HL-60 (cell line): Measurements from ENCODE around the gene LIMS2.

Source experiments
- DNase-seq, 2 experiments: peaks; one replicate each; pipeline ENCODE4 v3.0.0-alpha.2; 2010 to 2020; ENCODE audit warnings: low read depth in 1 of 2, low spot score in 1 of 2
- H3K27ac ChIP-seq: fragments of 250-450 bp; sonication (Bioruptor Pico); replicated peaks from 2 replicates; pipeline ENCODE4 v1.5.1; 2020; ENCODE audit warnings: mild to moderate bottlenecking, moderate library complexity
- H3K27me3 ChIP-seq: fragments of 250-450 bp; sonication (Bioruptor Pico); 2 replicates; pipeline ENCODE4 v1.5.1; 2021; ENCODE audit warnings: mild to moderate bottlenecking, moderate library complexity; ENCODE audit not compliant: insufficient read depth, poor library complexity, severe bottlenecking
- H3K4me3 ChIP-seq: replicated peaks from 2 replicates; pipeline ENCODE4 v1.5.1; 2011; ENCODE audit warnings: mild to moderate bottlenecking, control low read depth, low read length; ENCODE audit not compliant: insufficient read depth
- CTCF ChIP-seq: IDR thresholded peaks from one replicate; pipeline ENCODE4 v1.5.1; 2011; ENCODE audit warnings: low read length, control low read depth, inconsistent platforms; ENCODE audit not compliant: insufficient read depth
- GABPA ChIP-seq: IDR thresholded peaks from 2 replicates; pipeline ENCODE4 v1.6.1; 2012; ENCODE audit warnings: low read depth
- POLR2AphosphoS5 ChIP-seq: IDR thresholded peaks from 2 replicates; pipeline ENCODE4 v1.6.1; 2012; ENCODE audit warnings: low read depth
- REST ChIP-seq: IDR thresholded peaks from 2 replicates; pipeline ENCODE4 v1.6.1; 2012; ENCODE audit warnings: low read depth; ENCODE audit not compliant: insufficient replicate concordance
- SPI1 ChIP-seq: IDR thresholded peaks from 2 replicates; pipeline ENCODE4 v1.6.1; 2012; ENCODE audit warnings: low read depth, mild to moderate bottlenecking, borderline replicate concordance

The LIMS2 gene

DNA sequence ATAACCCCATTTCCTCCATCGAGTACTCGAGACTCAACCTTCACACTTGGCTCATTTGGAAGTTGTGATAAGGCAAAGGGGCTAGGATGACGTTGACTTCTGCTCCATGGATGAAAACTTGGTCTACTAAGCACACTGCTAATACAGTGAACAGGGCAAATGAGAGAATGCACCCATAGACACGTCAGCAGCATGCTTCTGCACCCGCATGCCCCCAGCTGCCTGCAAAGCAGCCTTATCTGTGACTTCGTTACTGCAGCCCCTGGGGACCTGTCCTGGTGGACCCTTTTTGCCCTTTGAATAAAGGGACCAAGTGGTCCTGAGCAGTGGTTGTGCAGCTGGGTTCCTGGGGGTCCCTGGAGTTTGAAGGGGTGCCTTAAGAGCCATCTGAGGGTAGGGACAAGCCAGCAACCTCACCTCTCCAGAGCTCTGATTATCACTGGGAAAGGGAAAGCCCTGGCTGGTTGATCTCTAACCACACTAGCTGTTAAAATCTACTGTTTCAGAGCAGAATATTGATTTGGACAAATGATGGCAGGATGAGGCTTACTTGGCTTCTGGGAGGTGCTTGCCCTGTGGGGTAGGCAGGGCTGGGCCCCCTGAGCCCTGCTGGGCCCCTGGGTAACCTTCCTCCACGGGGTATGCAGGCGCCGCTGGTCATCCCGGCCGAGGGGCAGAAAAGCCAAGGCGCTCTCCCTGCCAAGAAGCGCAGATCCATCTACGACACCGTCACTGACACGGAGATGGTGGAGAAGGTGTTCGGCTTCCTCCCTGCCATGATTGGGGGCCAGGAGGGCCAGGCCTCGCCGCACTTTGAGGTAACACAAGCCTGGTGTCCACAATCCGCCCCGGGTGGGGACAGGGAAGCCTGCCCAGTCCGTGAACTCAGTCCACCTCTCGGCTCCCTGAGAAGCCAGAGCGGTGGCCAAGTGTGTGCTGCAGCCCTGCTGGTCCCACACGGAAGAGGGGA is 67.0 kb downstream of the LIMS2 start:
- Histone ChIP-seq H3K27ac (no peak overlapping the region), H3K27me3 (no peaks in the 10 kb centered on the region)
- no peak for TF ChIP-seq REST
- no peak for TF ChIP-seq SPI1
- no peak for TF ChIP-seq GABPA
- TF ChIP-seq CTCF: no peak
- no peak for TF ChIP-seq POLR2AphosphoS5

DNA sequence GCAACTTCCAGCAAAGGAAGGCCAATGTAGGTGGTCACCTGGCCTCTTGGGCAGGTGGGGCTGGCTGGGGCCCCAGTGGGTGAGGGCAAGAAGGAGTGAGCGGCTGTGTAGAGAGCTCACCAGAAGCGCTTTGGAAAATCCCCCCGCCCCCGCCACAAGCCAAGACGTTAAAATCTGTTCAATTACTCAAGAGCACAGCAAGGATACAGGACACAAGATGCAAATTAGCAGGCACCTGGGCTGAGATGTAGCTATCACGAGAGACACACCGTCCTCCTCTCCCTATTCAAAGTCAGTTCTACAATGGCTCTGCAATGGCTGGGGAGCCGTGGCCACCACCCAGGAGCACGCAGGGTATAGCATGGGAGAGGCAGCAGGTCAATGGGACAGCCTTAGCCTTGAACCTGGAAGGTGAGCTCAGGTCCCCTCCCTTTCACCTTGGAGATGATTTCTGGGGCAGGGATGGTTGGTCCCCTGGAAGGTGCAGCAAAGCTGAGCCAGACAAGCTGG is 67.9 kb downstream of the LIMS2 start:
- no peak for TF ChIP-seq CTCF
- TF ChIP-seq GABPA: no peak
- TF ChIP-seq POLR2AphosphoS5: no peak
- TF ChIP-seq SPI1: no peak
- no peak for TF ChIP-seq REST
- DNase-seq: no peak
- Histone ChIP-seq H3K4me3 (no peak overlapping the region), H3K27me3 (no peaks in the 10 kb centered on the region), H3K27ac (no peak overlapping the region)

More for the DNA sequence above, 67.0 kb downstream of the LIMS2 start:
- DNase-seq: no peak
- H3K4me3 ChIP-seq: no peak overlapping the region

DNA sequence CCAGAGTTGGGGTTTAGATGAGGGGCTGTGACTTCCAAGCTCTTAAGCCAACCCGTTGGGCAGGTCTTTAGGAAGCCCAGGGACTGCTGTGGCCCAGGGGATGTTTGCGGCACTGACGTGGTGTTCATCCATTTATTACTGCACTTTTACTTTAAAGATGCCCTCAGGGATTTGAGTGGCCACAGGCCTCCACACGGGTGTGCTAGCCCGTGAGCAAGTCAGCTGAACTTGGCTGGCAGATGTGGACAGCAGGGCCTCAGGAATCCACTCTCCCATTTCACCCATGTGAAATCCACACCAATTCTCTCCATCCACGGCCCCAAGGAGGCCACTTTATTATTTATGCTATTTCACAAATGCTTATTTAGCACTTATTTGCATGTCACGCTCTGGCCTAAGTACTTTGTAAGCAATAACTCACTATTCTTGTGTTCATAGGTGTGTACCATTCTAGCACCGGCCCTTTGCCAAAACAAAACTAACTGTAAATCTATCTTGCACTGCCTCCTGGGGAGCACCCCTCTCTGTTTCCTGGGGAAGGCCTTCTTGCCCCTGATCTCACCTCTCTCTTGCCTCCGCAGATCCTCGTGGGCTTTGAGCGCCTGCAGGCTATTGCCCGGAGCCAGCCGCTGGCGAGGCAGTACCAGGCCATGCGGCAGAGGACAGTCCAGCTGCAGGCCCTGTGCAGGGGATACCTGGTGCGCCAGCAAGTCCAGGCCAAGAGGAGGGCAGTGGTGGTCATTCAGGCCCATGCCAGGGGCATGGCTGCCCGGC is 68.5 kb downstream of the LIMS2 start:
- no peaks in the 10 kb centered on the region for H3K27me3 ChIP-seq
- H3K27ac ChIP-seq: no peak overlapping the region
- DNase-seq: no peak
- no peak for TF ChIP-seq GABPA
- TF ChIP-seq SPI1: no peak
- H3K4me3 ChIP-seq: no peak overlapping the region

DNA sequence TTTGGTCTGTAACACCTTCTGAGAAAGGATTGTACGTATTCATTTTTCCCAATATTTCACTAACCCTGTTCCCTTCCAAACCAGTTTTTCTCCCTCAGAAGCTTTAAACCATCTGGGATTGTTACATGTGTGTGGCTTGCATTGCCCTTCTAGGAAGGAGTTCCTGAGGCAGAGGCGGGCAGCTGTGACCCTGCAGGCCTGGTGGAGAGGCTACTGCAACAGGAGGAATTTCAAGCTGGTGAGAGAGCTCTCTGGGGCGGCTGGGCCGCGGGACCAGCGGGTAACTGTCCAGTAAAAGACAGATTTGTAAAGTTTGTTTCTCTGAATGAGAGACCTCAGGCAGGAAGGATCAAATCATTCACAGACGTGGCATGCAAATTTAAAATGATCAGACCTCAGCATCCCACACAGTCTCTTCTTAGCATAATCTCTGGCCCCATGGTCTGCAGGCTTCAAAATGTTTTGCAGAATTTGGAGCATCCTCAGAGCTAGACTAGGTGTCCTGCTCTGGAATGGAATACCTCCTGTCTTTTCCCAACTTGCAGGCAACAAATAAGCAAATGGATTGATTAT is 69.6 kb downstream of the LIMS2 start:
- H3K27ac ChIP-seq: no peak overlapping the region
- DNase-seq: no peak
- H3K4me3 ChIP-seq: no peak overlapping the region
- no peak for TF ChIP-seq REST
- TF ChIP-seq GABPA: no peak
- TF ChIP-seq POLR2AphosphoS5: no peak
- no peak for TF ChIP-seq SPI1
- TF ChIP-seq CTCF: no peak
- no peaks in the 10 kb centered on the region for H3K27me3 ChIP-seq
